CD4-positive, alpha-beta T cell (primary cell): Measurements from ENCODE around the gene SORD. TPM values are rescaled to one million over a fixed set of nuclear protein-coding genes. Genes with fewer than 3 reads are reported as not detected.
"Not testable (repeated sequence)": the region's sequence is repeated elsewhere in the genome, so short reads cannot be mapped to it uniquely, and the experiment has no call there.

Experiments
- ATAC-seq: fragments of 200-7000 bp; cut with Tn5 transposase; one replicate; pipeline ENCODE4 v1.10.0; 2022; ENCODE audit warnings: mild to moderate bottlenecking; ENCODE audit not compliant: poor library complexity
- CTCF ChIA-PET: fragments of 350-600 bp; sonication (Branson Sonifier 250); formaldehyde crosslinking; loops from one replicate; lab custom pipeline; 2021; ENCODE audit warnings: antibody characterized with exemption, inconsistent platforms; lab: Charles Lee
- POLR2A ChIA-PET: fragments of 350-600 bp; sonication (Branson Sonifier 250); formaldehyde crosslinking; loops from one replicate; lab custom pipeline; 2021; ENCODE audit warnings: antibody characterized with exemption, inconsistent platforms; lab: Charles Lee
- DNase-seq, 14 experiments: peaks; one replicate each; pipeline ENCODE4 v3.0.0-alpha.2; 2013 to 2020; ENCODE audit warnings: mixed read lengths in 2 of 14
- H3K27ac ChIP-seq, 2 donors: one replicate each; pipeline versions ENCODE4 v1.5.1 to v1.7.0; 2013; ENCODE audit warnings: low read length in 2 of 2, low read depth in 1 of 2, mild to moderate bottlenecking in 1 of 2
- H3K27me3 ChIP-seq, 2 experiments: 1 replicate in 1 of 2; 2 replicates in 1 of 2; pipeline versions ENCODE4 v1.6.1 to v1.7.0; 2013; ENCODE audit warnings: low read length in 2 of 2, control low read depth in 1 of 2, mild to moderate bottlenecking in 1 of 2, moderate library complexity in 1 of 2; ENCODE audit not compliant: insufficient read depth in 2 of 2, control insufficient read depth in 1 of 2
- H3K36me3 ChIP-seq: one replicate; pipeline ENCODE4 v1.6.1; 2013; ENCODE audit warnings: low read length, control low read depth; ENCODE audit not compliant: insufficient read depth
- H3K4me1 ChIP-seq: one replicate; pipeline ENCODE4 v1.6.1; 2013; ENCODE audit warnings: low read length, control low read depth; ENCODE audit not compliant: insufficient read depth
- H3K4me3 ChIP-seq: one replicate; pipeline ENCODE4 v1.5.1; 2013; ENCODE audit warnings: mild to moderate bottlenecking, low read length, moderate library complexity
- H3K9me3 ChIP-seq, 2 experiments: 1 replicate in 1 of 2; 2 replicates in 1 of 2; pipeline versions ENCODE4 v1.6.1 to v1.7.0; 2013; ENCODE audit warnings: low read length in 2 of 2, mild to moderate bottlenecking in 2 of 2, control low read depth in 1 of 2, moderate library complexity in 1 of 2; ENCODE audit not compliant: control insufficient read depth in 1 of 2, insufficient read depth in 1 of 2
- H3K27ac Mint-ChIP-seq: one replicate; pipeline ENCODE4 v1.8.0; 2020; ENCODE audit warnings: mixed read lengths
- H3K27me3 Mint-ChIP-seq: one replicate; pipeline ENCODE4 v1.8.0; 2021; ENCODE audit warnings: mixed read lengths
- H3K36me3 Mint-ChIP-seq: one replicate; pipeline ENCODE4 v1.8.0; 2021; ENCODE audit warnings: low read depth, mixed read lengths
- H3K4me1 Mint-ChIP-seq: one replicate; pipeline ENCODE4 v1.8.0; 2021; ENCODE audit warnings: low read depth, mixed read lengths
- H3K4me3 Mint-ChIP-seq: one replicate; pipeline ENCODE4 v1.8.0; 2020; ENCODE audit warnings: mild to moderate bottlenecking, mixed read lengths
- H3K9me3 Mint-ChIP-seq: one replicate; pipeline ENCODE4 v1.8.0; 2020; ENCODE audit warnings: mixed read lengths
- CTCF ChIP-seq: fragments of 200-600 bp; IDR thresholded peaks from one replicate; pipeline ENCODE4 v1.8.0; 2022; ENCODE audit warnings: antibody characterized with exemption, mild to moderate bottlenecking
- intact Hi-C, 2 experiments: fragments of 100-400 bp; cut with DNase I in 1 of 2; cut with micrococcal nuclease in 1 of 2; formaldehyde crosslinking; loops; one replicate each; pipeline versions ENCODE4 v1.15.1 to v1.9.0; 2023 to 2025; cut with DNase I, micrococcal nuclease
- total RNA-seq, 174 experiments: library from RNA in 2 of 174; stranded (reverse) in 2 of 174; gene quantifications; one replicate each; pipeline ENCODE4 v1.2.3 and lab custom pipeline; 2021 to 2026

The SORD gene
- total RNA-seq, 2 experiments from 2014 or later = 1.7 to 1.8 TPM

- peaks cover 29% of the 10 kb centered on the region for H3K36me3 Mint-ChIP-seq
- no peak overlapping the region for H3K4me3 Mint-ChIP-seq
- no peaks in the 10 kb centered on the region for H3K4me1 ChIP-seq
- no peak for TF ChIP-seq CTCF
- intact Hi-C loops = loop anchor here in 1 of 2 experiments (5.0 kb wide), 1 partner anchor 227 kb away; no protein-coding TSS in a partner anchor
- H3K9me3 ChIP-seq = no peaks in the 10 kb centered on the region
- no peak overlapping the region for H3K27ac Mint-ChIP-seq
- no peaks in the 10 kb centered on the region for H3K27me3 ChIP-seq
- H3K36me3 ChIP-seq = no peaks in the 10 kb centered on the region
- no peaks in the 10 kb centered on the region for H3K9me3 Mint-ChIP-seq
- no peak for DNase-seq
- H3K4me3 ChIP-seq = no peak overlapping the region
- ATAC-seq = no peak
- ChIA-PET POLR2A (no interaction called here), CTCF (no interaction called here)
- H3K4me1 Mint-ChIP-seq = no peaks in the 10 kb centered on the region
- no peak overlapping the region for H3K27ac ChIP-seq
- H3K27me3 Mint-ChIP-seq = no peaks in the 10 kb centered on the region
Measured at GRCh38 chr15:45064386-45064785, 41.4 kb downstream of the SORD start.

- H3K4me3 Mint-ChIP-seq, H3K4me3 ChIP-seq, DNase-seq, H3K9me3 ChIP-seq, H3K27me3 ChIP-seq, H3K27ac ChIP-seq, H3K27ac Mint-ChIP-seq, H3K9me3 Mint-ChIP-seq, CTCF ChIA-PET, H3K27me3 Mint-ChIP-seq, POLR2A ChIA-PET, H3K4me1 ChIP-seq, H3K36me3 ChIP-seq, ATAC-seq, H3K4me1 Mint-ChIP-seq: not testable (repeated sequence)
- intact Hi-C loops = loop anchor here in 1 of 2 experiments (10.0 kb wide), 1 partner anchor 245 kb away; no protein-coding TSS in a partner anchor
- H3K36me3 Mint-ChIP-seq = peaks cover 21% of the 10 kb centered on the region
Measured at GRCh38 chr15:45069942-45070360, 47.0 kb downstream of the SORD start.

- H3K27me3 Mint-ChIP-seq, DNase-seq, H3K36me3 ChIP-seq, CTCF ChIA-PET, H3K4me3 ChIP-seq, H3K9me3 Mint-ChIP-seq, POLR2A ChIA-PET, H3K4me1 Mint-ChIP-seq, H3K27ac ChIP-seq, H3K4me1 ChIP-seq, H3K27ac Mint-ChIP-seq, H3K4me3 Mint-ChIP-seq, H3K27me3 ChIP-seq, ATAC-seq, H3K9me3 ChIP-seq: not testable (repeated sequence)
- peaks cover 12% of the 10 kb centered on the region for H3K36me3 Mint-ChIP-seq
- intact Hi-C loops = loop anchor here in 1 of 2 experiments (10.0 kb wide), 1 partner anchor 249 kb away; no protein-coding TSS in a partner anchor
Measured at GRCh38 chr15:45073602-45074001, 50.6 kb downstream of the SORD start.

GRCh38 chr15:45075440-45076320, 52.7 kb downstream of the SORD start:
- H3K27ac ChIP-seq, H3K27me3 ChIP-seq, H3K4me3 ChIP-seq, H3K4me1 ChIP-seq, H3K4me1 Mint-ChIP-seq, DNase-seq, H3K9me3 ChIP-seq, POLR2A ChIA-PET, H3K27me3 Mint-ChIP-seq, H3K27ac Mint-ChIP-seq, H3K36me3 Mint-ChIP-seq, H3K4me3 Mint-ChIP-seq, CTCF ChIA-PET, ATAC-seq, H3K36me3 ChIP-seq, H3K9me3 Mint-ChIP-seq: not testable (repeated sequence)
- intact Hi-C loops = loop anchor here in 1 of 2 experiments (10.0 kb wide), 1 partner anchor 251 kb away; no protein-coding TSS in a partner anchor

- intact Hi-C loops = loop anchor here in 1 of 2 experiments (10.0 kb wide), 1 partner anchor 253 kb away; no protein-coding TSS in a partner anchor
- H3K9me3 Mint-ChIP-seq, H3K36me3 Mint-ChIP-seq, ATAC-seq, H3K27ac Mint-ChIP-seq, CTCF ChIA-PET, H3K4me3 ChIP-seq, DNase-seq, H3K4me1 Mint-ChIP-seq, H3K27ac ChIP-seq, H3K36me3 ChIP-seq, H3K9me3 ChIP-seq, H3K27me3 ChIP-seq, H3K27me3 Mint-ChIP-seq, H3K4me1 ChIP-seq, POLR2A ChIA-PET, H3K4me3 Mint-ChIP-seq: not testable (repeated sequence)
Measured at GRCh38 chr15:45077391-45077790, 54.4 kb downstream of the SORD start.

- H3K4me1 Mint-ChIP-seq, H3K27ac Mint-ChIP-seq, H3K4me1 ChIP-seq, H3K27ac ChIP-seq, H3K9me3 Mint-ChIP-seq, H3K9me3 ChIP-seq, ATAC-seq, H3K27me3 ChIP-seq, H3K4me3 ChIP-seq, CTCF ChIA-PET, H3K4me3 Mint-ChIP-seq, DNase-seq, H3K27me3 Mint-ChIP-seq, H3K36me3 ChIP-seq, POLR2A ChIA-PET, H3K36me3 Mint-ChIP-seq: not testable (repeated sequence)
- intact Hi-C loops = loop anchor here in 1 of 2 experiments (10.0 kb wide), 1 partner anchor 254 kb away; no protein-coding TSS in a partner anchor
Measured at GRCh38 chr15:45079201-45079600, 56.2 kb downstream of the SORD start.
